DMS114 treated with DMSO at 0.1 percent for 48 hours (cell line): ENCODE results near the gene STX2.
"Not testable (repeated sequence)": the region's sequence is repeated elsewhere in the genome, so short reads cannot be mapped to it uniquely, and the experiment has no call there.

Experiments used
- DNase-seq: peaks from one replicate; lab custom pipeline; 2025; ENCODE audit not compliant: unreplicated experiment; lab: John Stamatoyannopoulos, UW

The STX2 gene

GRCh38 chr12:130803702-130804101, 35.3 kb downstream of the STX2 start:
- no peak for DNase-seq

- DNase-seq: no peak
These were observed 38.7 kb downstream of the STX2 start for GRCh38 chr12:130800312-130800711.

GRCh38 chr12:130799051-130799450, 40.0 kb downstream of the STX2 start:
- DNase-seq: no peak

GRCh38 chr12:130796985-130797686, 41.9 kb downstream of the STX2 start:
- DNase-seq: no peak

GRCh38 chr12:130795906-130796305, 43.1 kb downstream of the STX2 start:
- no peak for DNase-seq

GRCh38 chr12:130793554-130793849, 45.5 kb downstream of the STX2 start:
- DNase-seq: no peak

GRCh38 chr12:130792821-130793553, 46.1 kb downstream of the STX2 start:
- no peak for DNase-seq

GRCh38 chr12:130791629-130792028, 47.4 kb downstream of the STX2 start:
- DNase-seq: no peak

- DNase-seq: no peak
These were observed 50.5 kb downstream of the STX2 start for GRCh38 chr12:130788515-130788914.

- DNase-seq: no peak
These were observed 51.3 kb downstream of the STX2 start for GRCh38 chr12:130787445-130788410.

- no peak for DNase-seq
These were observed 52.0 kb downstream of the STX2 start for GRCh38 chr12:130787041-130787440.

GRCh38 chr12:130783110-130783715, 55.8 kb downstream of the STX2 start:
- no peak for DNase-seq

- DNase-seq: not testable (repeated sequence)
These were observed 56.8 kb downstream of the STX2 start for GRCh38 chr12:130782245-130782644.

GRCh38 chr12:130780880-130781575, 58.0 kb downstream of the STX2 start:
- DNase-seq: no peak

- no peak for DNase-seq
These were observed 58.7 kb downstream of the STX2 start for GRCh38 chr12:130780325-130780724.

GRCh38 chr12:130778776-130779175, 60.3 kb downstream of the STX2 start:
- no peak for DNase-seq

GRCh38 chr12:130776857-130777339, 62.2 kb downstream of the STX2 start:
- no peak for DNase-seq

GRCh38 chr12:130775953-130776856, 62.8 kb downstream of the STX2 start:
- DNase-seq: no peak

- no peak for DNase-seq
These were observed 68.5 kb downstream of the STX2 start for GRCh38 chr12:130770413-130771028.
